SKM-1 (cell line): Measurements from ENCODE around the gene TSPAN10.

ENCODE experiments used
- DNase-seq: peaks from one replicate; lab custom pipeline; 2025; ENCODE audit not compliant: unreplicated experiment; lab: John Stamatoyannopoulos, UW

TSPAN10 gene

GRCh38 chr17:81631482-81631881 lies 5.5 kb upstream of the TSPAN10 start:
- DNase-seq = no peak

DNA sequence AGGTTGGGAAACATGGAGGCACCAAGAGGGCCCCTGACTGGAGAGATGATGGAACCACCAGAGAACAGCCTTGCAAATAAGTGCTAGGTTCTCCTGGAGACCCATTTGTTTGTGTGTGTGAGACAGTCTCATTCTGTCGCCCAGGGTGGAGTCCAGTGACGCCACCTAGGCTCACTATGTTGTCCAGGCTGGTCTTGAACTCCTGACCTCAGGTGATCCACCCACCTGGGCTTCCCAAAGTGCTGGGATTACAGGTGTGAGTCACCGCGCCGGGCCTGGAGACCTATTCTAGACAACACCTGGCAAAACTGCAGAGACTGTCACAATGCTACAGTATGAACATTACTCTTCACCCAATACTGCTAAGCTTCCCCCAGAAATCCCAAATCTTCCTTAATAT lies 1.6 kb upstream of the TSPAN10 start:
- no peak for DNase-seq

- DNase-seq = no peak
These were observed 957 bp upstream of the TSPAN10 start for GRCh38 chr17:81635973-81636504.

- DNase-seq = no peak
These were observed 1.7 kb downstream of the TSPAN10 start for GRCh38 chr17:81638683-81639082.

DNA sequence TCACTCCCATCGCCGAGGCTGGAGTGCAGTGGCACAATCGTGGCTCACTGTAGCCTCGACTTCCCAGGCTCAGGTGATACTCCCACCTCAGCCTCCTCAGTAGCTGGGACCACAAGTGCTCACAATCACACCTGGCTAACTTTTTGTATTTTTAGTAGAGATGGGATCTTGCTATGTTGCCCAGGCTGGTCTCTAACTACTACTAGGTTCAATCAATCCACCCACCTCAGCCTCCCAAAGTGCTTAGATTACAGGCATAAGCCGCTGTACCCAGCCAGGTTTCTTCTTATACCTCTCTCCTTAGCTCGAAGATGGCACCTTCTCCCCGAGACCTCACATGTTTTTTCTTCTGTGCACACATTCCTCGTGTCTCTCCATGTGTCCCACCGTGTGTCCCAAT lies 3.0 kb downstream of the TSPAN10 start:
- no peak for DNase-seq

DNA sequence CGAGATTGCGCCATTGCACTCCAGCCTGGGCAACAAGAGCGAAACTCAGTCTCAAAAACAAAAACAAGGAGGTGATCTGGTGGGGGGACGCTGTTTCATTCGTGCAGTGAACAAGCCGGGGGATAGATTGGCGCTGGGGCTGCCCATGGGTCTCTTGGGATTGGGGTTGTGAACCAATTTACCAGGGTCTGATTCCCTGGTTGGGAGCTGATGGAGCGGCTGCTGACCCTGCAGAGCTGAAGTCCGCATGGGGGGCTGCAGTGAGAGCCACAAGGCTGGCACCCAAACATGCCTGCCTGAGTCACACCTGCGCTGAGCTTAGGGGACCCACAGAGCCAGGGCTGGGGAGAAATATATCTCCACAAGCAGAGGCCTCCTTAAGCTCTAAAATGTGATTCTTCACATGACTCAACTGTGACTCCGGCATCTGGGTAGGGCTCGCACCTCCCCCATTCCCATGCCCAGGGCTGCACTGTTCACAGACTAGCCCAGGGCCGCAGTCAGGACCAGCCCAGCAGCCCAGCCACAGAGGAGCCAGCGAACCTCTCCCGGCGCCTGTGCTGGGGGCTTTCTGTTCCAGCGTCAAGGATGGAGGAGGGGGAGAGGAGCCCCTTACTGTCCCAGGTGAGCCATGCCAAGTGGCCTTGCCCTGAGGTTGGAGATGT lies 5.0 kb downstream of the TSPAN10 start:
- no peak for DNase-seq

- no peak for DNase-seq
These were observed 7.5 kb downstream of the TSPAN10 start for GRCh38 chr17:81644496-81644895.

DNA sequence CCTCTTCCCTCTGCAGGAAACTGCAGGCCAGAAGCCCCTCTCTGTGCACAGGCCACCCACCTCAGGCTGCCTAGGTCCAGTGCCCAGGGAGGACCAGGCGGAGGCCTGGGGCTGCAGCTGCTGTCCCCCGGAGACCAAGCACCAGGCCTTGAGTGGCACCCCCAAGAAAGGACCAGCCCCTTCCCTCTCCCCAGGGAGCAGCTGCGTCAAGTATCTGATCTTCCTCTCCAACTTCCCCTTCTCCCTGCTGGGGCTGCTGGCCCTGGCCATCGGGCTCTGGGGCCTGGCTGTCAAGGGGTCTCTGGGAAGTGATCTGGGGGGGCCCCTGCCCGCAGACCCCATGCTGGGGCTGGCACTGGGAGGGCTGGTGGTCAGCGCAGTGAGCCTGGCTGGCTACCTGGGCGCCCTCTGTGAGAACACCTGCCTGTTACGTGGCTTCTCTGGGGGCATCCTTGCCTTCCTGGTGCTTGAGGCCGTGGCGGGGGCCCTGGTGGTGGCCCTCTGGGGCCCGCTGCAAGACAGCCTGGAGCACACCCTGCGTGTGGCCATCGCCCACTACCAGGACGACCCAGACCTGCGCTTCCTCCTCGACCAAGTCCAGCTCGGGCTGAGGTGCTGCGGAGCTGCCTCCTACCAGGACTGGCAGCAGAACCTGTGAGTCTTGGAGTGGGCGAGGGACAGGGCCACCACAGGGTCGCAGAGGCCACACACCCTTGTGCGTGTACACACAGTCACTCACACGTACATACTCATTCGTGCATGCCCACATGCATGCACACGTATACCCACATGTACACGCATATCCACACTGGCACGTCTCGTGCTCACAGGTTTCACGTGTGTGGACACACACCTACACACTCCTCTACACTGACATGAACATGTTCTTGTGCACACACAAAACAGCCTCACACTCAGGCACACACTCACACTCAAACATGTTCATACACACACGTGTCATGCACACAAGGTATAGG lies 8.3 kb downstream of the TSPAN10 start:
- no peak for DNase-seq

DNA sequence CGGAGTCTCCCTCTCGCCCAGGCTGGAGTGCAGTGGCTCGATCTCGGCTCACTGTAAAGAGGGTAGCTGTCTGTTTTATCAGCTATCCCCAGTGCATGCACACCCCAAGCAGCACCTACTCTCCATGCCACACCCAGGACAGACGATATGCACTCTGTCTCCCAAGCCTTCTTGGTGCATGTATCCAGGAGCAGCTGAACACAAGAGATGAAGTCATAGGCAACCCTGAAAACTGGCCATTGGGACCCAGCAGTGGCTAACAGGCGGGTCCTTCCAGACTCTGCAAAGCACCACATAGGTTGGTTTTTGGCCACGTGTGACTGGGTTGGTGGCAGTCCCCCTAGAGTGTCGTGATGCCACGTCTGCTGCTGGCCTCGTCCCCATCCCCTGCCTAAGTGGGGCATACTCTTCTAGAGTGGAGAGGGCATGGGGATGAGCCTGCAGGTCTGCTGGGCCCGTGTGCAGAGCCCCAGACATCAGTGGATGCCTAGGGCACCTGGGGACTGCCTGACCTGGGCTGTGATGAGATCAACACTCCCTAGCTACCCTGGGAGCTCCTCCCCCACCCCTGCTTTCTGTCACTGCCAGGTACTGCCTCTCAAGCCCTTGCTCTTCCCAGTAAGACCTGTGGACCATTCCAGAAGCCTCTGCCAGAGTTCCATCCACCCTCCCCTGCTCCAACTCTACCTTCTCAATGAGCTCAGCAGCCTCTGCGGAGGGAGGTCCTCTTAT lies 10.0 kb downstream of the TSPAN10 start:
- DNase-seq = no peak

GRCh38 chr17:81647640-81648012 lies 10.6 kb downstream of the TSPAN10 start:
- DNase-seq = no peak

- DNase-seq = no peak
These were observed 11.2 kb downstream of the TSPAN10 start for GRCh38 chr17:81648013-81648706.

DNA sequence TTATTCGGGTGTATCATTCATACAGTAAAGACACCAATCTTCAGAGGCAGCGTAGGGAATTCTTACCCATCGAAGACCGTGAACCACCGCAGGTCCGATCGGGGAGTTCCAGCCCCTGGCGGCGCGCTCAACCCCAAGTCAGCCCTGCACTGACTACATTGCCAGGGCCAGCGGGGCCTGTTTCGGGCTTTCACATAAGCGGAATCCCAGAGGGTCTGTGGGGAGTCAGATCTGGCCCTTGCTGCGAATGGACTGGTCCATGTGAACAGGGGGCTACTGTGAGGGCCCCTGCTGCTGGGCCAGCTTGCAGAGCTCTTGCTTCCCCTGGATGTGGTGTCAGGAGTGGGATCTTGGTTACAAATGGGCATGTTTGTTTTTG lies 11.7 kb downstream of the TSPAN10 start:
- no peak for DNase-seq

DNA sequence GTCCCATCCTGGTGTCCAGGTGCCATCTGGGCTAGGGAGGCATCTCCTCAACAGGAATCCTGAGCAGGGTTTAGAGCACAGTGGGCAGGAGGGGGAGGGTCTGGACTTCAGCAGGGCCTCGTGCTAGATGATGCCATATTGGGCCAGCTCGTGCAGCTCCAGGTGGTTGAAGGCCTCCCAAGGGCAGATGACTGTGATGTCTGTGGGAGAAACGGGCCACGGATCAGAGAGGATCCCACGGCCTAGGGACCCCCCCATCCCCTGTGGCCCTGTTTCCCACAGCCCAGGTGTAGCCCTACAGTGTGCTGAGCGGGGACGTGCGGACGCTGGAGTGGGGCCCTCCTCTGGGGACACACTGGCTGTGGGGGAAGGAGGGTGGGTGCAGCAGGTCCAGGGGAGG lies 14.0 kb downstream of the TSPAN10 start:
- DNase-seq = no peak

DNA sequence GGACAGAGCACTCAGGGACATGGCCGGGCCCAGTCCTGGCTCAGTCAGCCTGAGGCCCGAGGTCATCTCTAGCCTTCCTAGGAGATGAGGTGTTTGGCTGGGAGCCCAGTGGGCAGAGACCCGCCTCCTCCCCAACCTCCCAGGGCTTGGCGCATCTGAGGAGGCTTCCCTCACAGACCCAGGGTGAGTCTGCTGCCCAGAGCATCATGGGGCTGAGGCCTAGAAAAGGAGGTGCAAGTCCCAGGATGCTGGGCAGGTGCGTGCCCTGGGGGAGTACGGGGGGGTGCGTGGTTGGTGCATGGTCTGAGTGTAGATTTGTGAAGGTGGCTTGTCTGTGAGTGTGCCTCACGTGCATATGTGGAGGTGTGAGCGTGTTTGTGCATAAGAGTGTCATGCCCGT lies 14.7 kb downstream of the TSPAN10 start:
- DNase-seq = no peak

DNA sequence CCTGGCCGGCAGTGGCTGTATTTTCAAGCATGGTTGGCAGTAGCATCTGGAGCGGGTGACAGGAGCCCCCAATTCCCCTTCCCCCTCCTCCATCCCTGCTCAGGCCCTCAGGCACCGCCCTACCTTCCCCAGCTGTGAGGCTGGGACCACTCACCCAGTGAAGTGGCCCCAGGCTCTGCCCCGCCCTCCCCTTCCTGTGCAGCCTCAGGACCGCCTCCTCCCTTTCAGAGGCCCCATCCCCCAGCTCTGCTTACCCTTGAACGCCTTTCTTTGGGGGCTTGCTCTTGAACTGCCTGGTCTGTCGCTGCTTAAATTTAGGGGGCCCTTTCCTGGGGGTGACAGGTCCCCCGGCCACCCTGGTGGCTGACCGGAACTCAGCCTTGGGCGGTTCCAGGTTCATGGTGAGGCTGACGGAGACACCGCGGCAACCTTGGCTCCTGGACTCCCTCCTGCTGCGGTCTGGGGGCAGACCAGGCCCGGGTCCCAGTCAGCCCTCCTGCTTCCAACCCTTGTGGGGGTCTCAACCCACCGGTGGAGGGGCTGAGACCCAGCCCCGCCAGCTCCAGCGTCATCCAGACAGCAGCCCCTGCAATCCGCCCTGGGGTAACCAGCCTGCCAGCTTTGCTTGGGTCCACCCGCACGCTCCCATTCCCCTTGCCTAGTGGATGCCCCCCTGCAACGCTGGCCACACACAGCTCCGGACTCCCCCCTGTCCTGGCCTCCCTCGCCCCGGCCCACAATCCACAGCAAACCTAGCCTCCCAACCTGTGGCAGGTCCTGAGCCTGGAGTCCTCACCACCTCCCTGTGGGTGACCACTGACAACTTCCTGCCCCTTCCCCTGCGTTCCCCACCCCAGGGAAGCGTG lies 16.1 kb downstream of the TSPAN10 start:
- DNase-seq = no peak

DNA sequence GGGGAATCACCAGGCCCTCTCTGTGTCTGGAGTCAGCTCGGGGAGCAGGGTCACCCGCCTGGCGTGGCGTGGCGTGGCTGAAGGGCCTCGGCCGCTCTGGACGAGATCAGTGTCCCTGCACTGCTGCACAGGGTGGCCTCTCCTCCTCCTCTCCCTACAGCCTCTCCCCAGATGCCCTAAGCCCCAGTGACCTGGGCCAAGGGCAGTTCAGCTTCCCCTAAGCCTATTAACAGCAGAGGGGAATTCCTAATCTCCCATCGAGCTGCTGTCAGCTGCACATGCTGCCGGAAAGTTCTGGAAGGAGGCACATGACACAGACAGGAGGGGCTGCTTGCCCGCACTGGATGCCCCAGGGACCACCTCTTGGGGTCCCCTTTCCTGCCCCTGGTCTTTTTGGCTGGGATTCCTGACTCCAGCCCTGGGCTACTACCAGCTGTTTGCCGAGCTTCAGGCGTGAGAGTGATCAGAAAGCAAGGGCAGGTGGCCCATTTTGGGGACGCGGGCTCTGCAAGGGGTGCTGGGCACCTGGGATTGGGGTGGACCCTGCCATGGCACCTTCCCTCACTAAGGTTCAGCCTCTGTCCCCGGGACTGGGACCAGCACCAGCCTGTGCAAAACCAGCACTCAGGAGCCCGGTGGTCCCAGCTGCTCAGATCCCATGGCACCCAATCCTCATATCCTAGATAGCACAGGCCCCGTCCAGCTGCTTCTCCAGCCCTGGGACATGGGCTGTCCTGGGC lies 18.6 kb downstream of the TSPAN10 start:
- DNase-seq = no peak

GRCh38 chr17:81656118-81656743 lies 19.2 kb downstream of the TSPAN10 start, which contains the start of gene PDE6G:
PDE6G (minus strand) TSS chr17:81656542; CDS start chr17:81653305, 3,237 bp downstream.
- no peak for DNase-seq

DNA sequence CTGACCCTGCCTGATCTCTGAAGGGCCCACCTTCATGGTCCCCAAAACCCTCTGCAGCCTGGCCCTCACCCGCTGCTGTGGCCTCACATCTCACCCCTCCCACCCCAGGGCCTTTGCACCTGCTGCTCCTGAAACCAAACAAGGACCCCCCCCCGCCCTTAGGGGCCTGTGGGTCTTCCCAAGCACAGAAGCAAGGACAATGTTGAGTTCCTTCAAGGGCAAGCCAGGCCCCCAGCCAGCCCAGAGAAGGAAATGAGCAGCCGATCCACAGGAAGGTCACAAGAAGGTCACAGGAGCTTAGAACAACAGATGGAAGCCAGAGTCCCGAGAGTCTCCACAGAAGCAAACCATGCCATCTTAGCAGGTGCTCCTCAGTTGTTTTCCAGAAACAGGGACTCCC lies 19.8 kb downstream of the TSPAN10 start:
- peak; percentile 50 for DNase-seq

DNA sequence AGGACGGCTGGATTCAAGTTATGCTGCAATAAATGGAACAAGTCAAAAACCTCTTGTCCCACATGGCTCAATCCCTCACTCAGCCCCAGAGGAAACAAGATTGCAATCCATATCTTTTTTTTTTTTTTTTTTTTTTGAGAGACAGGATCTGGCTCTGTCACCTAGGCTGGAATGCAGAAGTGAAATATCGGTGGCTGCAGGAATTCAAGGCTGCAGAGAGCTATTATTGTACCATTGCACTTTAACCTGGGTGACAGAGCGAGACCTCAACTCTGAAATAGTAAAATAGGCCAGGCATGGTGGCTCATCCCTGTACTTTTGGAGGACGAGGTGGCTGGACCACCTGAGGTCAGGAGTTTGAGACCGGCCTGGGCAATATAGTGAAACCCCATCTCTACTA lies 22.0 kb downstream of the TSPAN10 start:
- DNase-seq = no peak
